Spleen (tissue), 11 donors: ENCODE data around the gene GUCA2A. TPM values are rescaled to one million over a fixed set of nuclear protein-coding genes. Genes with fewer than 3 reads are reported as not detected.

Experiments
- DNase-seq: peaks from one replicate; pipeline ENCODE4 v3.0.0-alpha.2; 2020
- H3K27ac ChIP-seq, 8 donors: fragments of 200-600 bp; sonication (generic) in 7 of 8; 1 replicate in 4 of 8; 2 replicates in 4 of 8; pipeline versions ENCODE4 v1.5.0 to v1.8.0; 2016 to 2021; ENCODE audit warnings: inconsistent platforms in 4 of 8, mild to moderate bottlenecking in 4 of 8, moderate library complexity in 1 of 8
- H3K27me3 ChIP-seq, 7 donors: fragments of 200-600 bp; sonication (generic) in 6 of 7; replicated peaks in 1 of 7; 1 replicate in 4 of 7; 2 replicates in 3 of 7; pipeline versions ENCODE4 v1.5.0 to v1.8.0; 2016 to 2021; ENCODE audit warnings: inconsistent platforms in 3 of 7, mild to moderate bottlenecking in 1 of 7
- H3K36me3 ChIP-seq, 6 donors: fragments of 200-600 bp; sonication (generic) in 5 of 6; 1 replicate in 4 of 6; 2 replicates in 2 of 6; pipeline versions ENCODE4 v1.5.0 to v1.8.0; 2016 to 2021; ENCODE audit warnings: inconsistent platforms in 2 of 6
- H3K4me1 ChIP-seq, 6 donors: fragments of 200-600 bp; sonication (generic) in 5 of 6; 1 replicate in 3 of 6; 2 replicates in 3 of 6; pipeline versions ENCODE4 v1.5.0 to v1.8.0; 2016 to 2021; ENCODE audit warnings: inconsistent platforms in 3 of 6
- H3K4me3 ChIP-seq, 8 donors: fragments of 200-600 bp; sonication (generic) in 7 of 8; 1 replicate in 4 of 8; 2 replicates in 4 of 8; pipeline versions ENCODE4 v1.5.0 to v1.8.0; 2016 to 2021; ENCODE audit warnings: inconsistent platforms in 4 of 8, mild to moderate bottlenecking in 4 of 8, moderate library complexity in 2 of 8
- H3K9me3 ChIP-seq, 8 donors: fragments of 200-600 bp; sonication (generic) in 7 of 8; 1 replicate in 4 of 8; 2 replicates in 4 of 8; pipeline versions ENCODE4 v1.5.0 to v1.8.0; 2016 to 2021; ENCODE audit warnings: inconsistent platforms in 4 of 8
- CTCF ChIP-seq, 11 experiments: fragments of 200-600 bp in 7 of 11; fragments of 450-650 bp in 4 of 11; sonication (generic) in 4 of 11; IDR thresholded peaks in 8 of 11; conservative IDR thresholded peaks in 3 of 11; 1 replicate in 7 of 11; 2 replicates in 4 of 11; pipeline versions ENCODE4 v1.4.0 to v1.8.0; 2016 to 2021; ENCODE audit warnings: antibody characterized with exemption in 11 of 11, inconsistent platforms in 4 of 11, mild to moderate bottlenecking in 1 of 11
- POLR2A ChIP-seq, 3 donors: fragments of 450-650 bp; IDR thresholded peaks; one replicate each; pipeline ENCODE4 v1.5.1; 2017; ENCODE audit warnings: antibody characterized with exemption in 3 of 3, mild to moderate bottlenecking in 1 of 3
- POLR2AphosphoS5 ChIP-seq, 3 donors: sonication (generic); formaldehyde crosslinking; IDR thresholded peaks; one replicate each; pipeline ENCODE4 v1.5.1; 2017; ENCODE audit warnings: antibody characterized with exemption in 3 of 3
- WGBS, 5 donors: extraction: QIAGEN DNeasy Blood & Tissue Kit in 3 of 5; methylation state at CpG; one replicate each; pipeline versions ENCODE4 v1.1.5 to v1.1.7; 2013 to 2018; 5-methylcytosine and 5-hydroxymethylcytosine counted together
- intact Hi-C: fragments of 100-400 bp; cut with DNase I; formaldehyde crosslinking; loops from one replicate; pipeline ENCODE4 v1.15.0; 2023; ENCODE audit warnings: low total_unique reads
- polyA plus RNA-seq, 3 donors: library from polyadenylated mRNA; stranded (reverse); fragments of 200-250 nt; gene quantifications; one replicate each; pipeline ENCODE4 v1.2.1, GENCODE V29; 2013
- total RNA-seq, 7 donors: library from RNA; depleted of rRNA in 3 of 7; stranded (reverse); fragments of >200 nt in 3 of 7; fragmentation: NEBNext Ultra II Directional in 4 of 7; extraction: Animal tissue kit (Norgen Biotek cat#: 25700) in 4 of 7; gene quantifications; one replicate each; pipeline versions ENCODE4 v1.1.0 to v1.2.1, GENCODE V29; 2016 to 2021
- donor health status: healthy with polysubstance abuse.
- donor health status: DM: no; HTN: no; CAD: no; lungs with moderate emphysema.
- donor health status: DM: no; HTN: no; CAD: no.
- donor health status: Bipolar disorder and iron deficiency.
- donor health status: healthy.
- donor health status: DM: no; HTN: no; CAD: no.
- donor health status: DM: yes; HTN: yes; CAD: no.

The GUCA2A gene
- total and polyA plus RNA-seq, 10 donors = not detected

- Histone ChIP-seq H3K27me3 (peaks cover 0 to 7% (median 0%) of the 10 kb centered on the region in 7 donors), H3K36me3 (no peaks in the 10 kb centered on the region), H3K4me3 (no peak overlapping the region), H3K9me3 (no peaks in the 10 kb centered on the region), H3K4me1 (no peaks in the 10 kb centered on the region), H3K27ac (no peak overlapping the region)
- intact Hi-C loops = no loop called here
- DNase-seq = no peak
- 78 to 92% (median 89%) methylated on average over 9 to 13 of the region's 13 CpGs for WGBS, 5 donors
- TF ChIP-seq CTCF (IDR thresholded peaks at IDR 0.05 in 8 of 11, conservative IDR thresholded peaks at IDR 0.05 in 3 of 11) (no peak), POLR2AphosphoS5 (IDR thresholded peaks at IDR 0.05) (no peak), POLR2A (IDR thresholded peaks at IDR 0.05) (no peak)
Observed at GRCh38 chr1:42154685-42155084, 9.9 kb downstream of the GUCA2A start.

DNA sequence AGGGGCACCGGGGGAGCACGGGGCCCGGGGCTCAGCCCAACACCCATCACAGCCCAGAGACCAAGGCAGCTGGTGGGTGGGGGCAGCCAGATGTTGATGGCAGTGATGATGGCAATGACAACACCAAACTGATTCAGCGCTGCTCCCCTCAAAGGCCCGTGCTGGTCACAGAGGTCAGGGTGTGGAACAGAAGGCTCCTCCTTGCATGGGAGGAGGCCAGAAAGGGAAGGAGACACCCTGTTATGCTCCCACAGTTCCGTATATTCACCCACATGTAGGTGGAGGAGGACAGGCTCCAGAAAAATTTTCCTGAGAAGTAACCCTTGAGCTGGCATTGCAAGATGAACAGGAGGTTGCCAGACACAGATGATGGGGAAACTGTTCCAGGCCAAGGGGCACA is 10.9 kb downstream of the GUCA2A start:
- no peak overlapping the region for H3K27ac ChIP-seq
- intact Hi-C loops = no loop called here
- no peak for DNase-seq
- 78 to 92% (median 85%) methylated on average over 6 of the region's 6 CpGs for WGBS, 5 donors
- no peak for TF ChIP-seq POLR2A (IDR thresholded peaks at IDR 0.05)
- TF ChIP-seq POLR2AphosphoS5 (IDR thresholded peaks at IDR 0.05) = no peak
- TF ChIP-seq CTCF (IDR thresholded peaks at IDR 0.05 in 8 of 11, conservative IDR thresholded peaks at IDR 0.05 in 3 of 11) = no peak
- H3K9me3 ChIP-seq = no peaks in the 10 kb centered on the region
- H3K36me3 ChIP-seq = no peaks in the 10 kb centered on the region
- no peaks in the 10 kb centered on the region for H3K4me1 ChIP-seq
- no peak overlapping the region for H3K4me3 ChIP-seq
- peaks cover 0 to 7% (median 0%) of the 10 kb centered on the region in 7 donors for H3K27me3 ChIP-seq

GRCh38 chr1:42152907-42153600 is 11.5 kb downstream of the GUCA2A start, which contains the start of gene GUCA2B:
Gene GUCA2B, plus strand, starts transcription at chr1:42153410. Its CDS starts 41 bp downstream, at chr1:42153451.
- H3K27ac ChIP-seq = no peak within 1 kb of the TSS
- intact Hi-C loops = no loop called here
- H3K4me1 ChIP-seq = no peaks in the 10 kb centered on the region
- 84 to 94% (median 88%) methylated on average over 7 to 12 of the region's 12 CpGs for WGBS, 5 donors
- no peak for TF ChIP-seq CTCF (IDR thresholded peaks at IDR 0.05 in 8 of 11, conservative IDR thresholded peaks at IDR 0.05 in 3 of 11)
- no peak for TF ChIP-seq POLR2A (IDR thresholded peaks at IDR 0.05)
- TF ChIP-seq POLR2AphosphoS5 (IDR thresholded peaks at IDR 0.05) = no peak
- H3K9me3 ChIP-seq = no peaks in the 10 kb centered on the region
- H3K4me3 ChIP-seq = no peak within 1 kb of the TSS
- no peaks in the 10 kb centered on the region for H3K36me3 ChIP-seq
- DNase-seq = no peak
- peaks cover 0 to 7% (median 0%) of the 10 kb centered on the region in 7 donors for H3K27me3 ChIP-seq

GRCh38 chr1:42152119-42152518 is 12.4 kb downstream of the GUCA2A start:
- Histone ChIP-seq H3K4me3 (no peak overlapping the region), H3K36me3 (no peaks in the 10 kb centered on the region), H3K27ac (no peak overlapping the region), H3K9me3 (no peaks in the 10 kb centered on the region), H3K4me1 (peaks cover 0 to 4% (median 0%) of the 10 kb centered on the region in 6 donors), H3K27me3 (peaks cover 0 to 8% (median 0%) of the 10 kb centered on the region in 7 donors)
- intact Hi-C loops = no loop called here
- no peak for DNase-seq
- 57 to 79% (median 72%) methylated on average over 3 of the region's 3 CpGs for WGBS, 5 donors
- TF ChIP-seq CTCF (IDR thresholded peaks at IDR 0.05 in 8 of 11, conservative IDR thresholded peaks at IDR 0.05 in 3 of 11) (no peak), POLR2AphosphoS5 (IDR thresholded peaks at IDR 0.05) (no peak), POLR2A (IDR thresholded peaks at IDR 0.05) (no peak)
